Measurements from ENCODE around the gene LAMA4. TPM values are rescaled to one million over a fixed set of nuclear protein-coding genes. Genes with fewer than 3 reads are reported as not detected.

LAMA4 gene
- total and polyA plus RNA-seq, 2 of the 13 experiments (the other 11 are each of a cell fraction or from before 2014, with no cell fraction given): not detected

DNA sequence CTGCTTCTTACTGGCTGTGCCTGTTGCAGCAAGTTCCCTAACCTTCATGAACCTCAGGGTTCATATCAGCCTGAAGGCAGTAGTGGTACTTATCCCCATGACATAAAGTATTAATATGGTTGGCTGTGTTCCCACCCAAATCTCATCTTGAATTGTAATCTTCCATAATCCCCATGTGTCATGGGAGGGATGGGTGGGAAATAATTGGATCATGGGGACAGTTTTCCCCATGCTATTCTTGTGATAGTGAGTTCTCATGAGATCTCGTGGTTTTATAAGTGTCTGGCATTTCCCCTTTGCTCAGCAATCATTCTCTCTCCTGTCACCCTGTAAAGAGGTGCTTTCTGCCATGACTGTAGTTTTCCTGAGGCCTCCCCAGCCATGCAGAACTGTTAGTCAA lies 105.1 kb downstream of the LAMA4 start:
- Histone ChIP-seq H2AFZ (ENCODE audit: low read length) (no peak overlapping the region), H3K79me2 (ENCODE audit: insufficient read depth, low read length) (no peaks in the 10 kb centered on the region), H4K20me1 (ENCODE audit: insufficient read depth, low read length) (no peaks in the 10 kb centered on the region), H3K9me3 (ENCODE audit: low read length) (no peaks in the 10 kb centered on the region), H3K4me3 (replicated peaks in 1 of 3; ENCODE audit: insufficient read depth in 1 of 3, low read depth in 2 of 3, low read length in 3 of 3) (no peak overlapping the region), H3K27me3 (ENCODE audit: control insufficient read depth in 1 of 2, insufficient read depth in 2 of 2, low read length in 2 of 2) (no peaks in the 10 kb centered on the region; a peak in 1 of 5 replicates), H3K4me1 (ENCODE audit: insufficient read depth, low read length) (peaks cover 12% of the 10 kb centered on the region), H3K9ac (ENCODE audit: insufficient read depth, low read depth, low read length) (no peak overlapping the region), H3K36me3 (replicated peaks in 1 of 2; ENCODE audit: control insufficient read depth in 1 of 2, insufficient read depth in 2 of 2, low read length in 2 of 2) (no peaks in the 10 kb centered on the region), H3K27ac (ENCODE audit: extremely low read length, insufficient read depth, low read length) (no peak overlapping the region), H3K4me2 (ENCODE audit: low read depth, low read length) (no peak overlapping the region)
- 0% methylated on average over 1 of the region's 1 CpG for WGBS (ENCODE audit: low lambda C conversion rate)
- in situ Hi-C loops (cut with HindIII; ENCODE audit: extremely low pct_ligation_motif_present, low pct_unique_long_range_greater_than_20kb) (no loop called here), intact Hi-C loops (cut with micrococcal nuclease; ENCODE audit: unreplicated experiment) (loop anchor here (5.0 kb wide), 1 partner anchor 62 kb away; the partner anchor contains the start of genes FAM229B and TUBE1)
- no peak for DNase-seq (ENCODE audit: low spot score)
- ChIA-PET POLR2A (no interaction called here), CTCF (ENCODE audit: low intra/inter-chr PET ratio, low total read pairs) (no interaction called here)
- no peak for ATAC-seq
- FAIRE-seq: no peak
- no TSS peak for BruUV-seq (replicated peaks)
- TF ChIP-seq ZNF577 (CRISPR knock-in tag; IDR thresholded peaks at IDR 0.05; ENCODE audit: borderline replicate concordance, low read depth) (no peak), ZNF503 (CRISPR knock-in tag; IDR thresholded peaks at IDR 0.05) (no peak), NCOA1 (CRISPR knock-in tag; IDR thresholded peaks at IDR 0.05) (no peak), ZBTB8A (CRISPR knock-in tag; IDR thresholded peaks at IDR 0.05; ENCODE audit: borderline replicate concordance, low read depth) (no peak), ZNF597 (CRISPR knock-in tag; IDR thresholded peaks at IDR 0.05) (no peak)
- TF ChIP-seq, protein P1, sequence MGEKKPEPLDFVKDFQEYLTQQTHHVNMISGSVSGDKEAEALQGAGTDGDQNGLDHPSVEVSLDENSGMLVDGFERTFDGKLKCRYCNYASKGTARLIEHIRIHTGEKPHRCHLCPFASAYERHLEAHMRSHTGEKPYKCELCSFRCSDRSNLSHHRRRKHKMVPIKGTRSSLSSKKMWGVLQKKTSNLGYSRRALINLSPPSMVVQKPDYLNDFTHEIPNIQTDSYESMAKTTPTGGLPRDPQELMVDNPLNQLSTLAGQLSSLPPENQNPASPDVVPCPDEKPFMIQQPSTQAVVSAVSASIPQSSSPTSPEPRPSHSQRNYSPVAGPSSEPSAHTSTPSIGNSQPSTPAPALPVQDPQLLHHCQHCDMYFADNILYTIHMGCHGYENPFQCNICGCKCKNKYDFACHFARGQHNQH (CRISPR knock-in tag; IDR thresholded peaks at IDR 0.05): no peak
- TF ChIP-seq, protein P2, sequence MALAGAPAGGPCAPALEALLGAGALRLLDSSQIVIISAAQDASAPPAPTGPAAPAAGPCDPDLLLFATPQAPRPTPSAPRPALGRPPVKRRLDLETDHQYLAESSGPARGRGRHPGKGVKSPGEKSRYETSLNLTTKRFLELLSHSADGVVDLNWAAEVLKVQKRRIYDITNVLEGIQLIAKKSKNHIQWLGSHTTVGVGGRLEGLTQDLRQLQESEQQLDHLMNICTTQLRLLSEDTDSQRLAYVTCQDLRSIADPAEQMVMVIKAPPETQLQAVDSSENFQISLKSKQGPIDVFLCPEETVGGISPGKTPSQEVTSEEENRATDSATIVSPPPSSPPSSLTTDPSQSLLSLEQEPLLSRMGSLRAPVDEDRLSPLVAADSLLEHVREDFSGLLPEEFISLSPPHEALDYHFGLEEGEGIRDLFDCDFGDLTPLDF (CRISPR knock-in tag; IDR thresholded peaks at IDR 0.05): no peak
